Activated CD4-positive, alpha-beta T cell treated with anti-CD3 and anti-CD28 coated beads for 24 hours (primary cell): ENCODE data around the gene RAPGEF1.
"Not testable (repeated sequence)": the region's sequence is repeated elsewhere in the genome, so short reads cannot be mapped to it uniquely, and the experiment has no call there.

ENCODE experiments used
- DNase-seq, 2 donors: peaks; one replicate each; pipeline ENCODE4 v3.0.0-alpha.2; 2020; ENCODE audit warnings: low read depth in 2 of 2

The RAPGEF1 gene

GRCh38 chr9:131728546-131728910 lies 11.3 kb downstream of the RAPGEF1 start:
- DNase-seq, result no peak

GRCh38 chr9:131727795-131728545 lies 11.9 kb downstream of the RAPGEF1 start:
- no peak for DNase-seq

GRCh38 chr9:131727184-131727759 lies 12.6 kb downstream of the RAPGEF1 start:
- DNase-seq, result no peak

GRCh38 chr9:131724683-131725082 lies 15.2 kb downstream of the RAPGEF1 start:
- DNase-seq, result no peak

- DNase-seq, result no peak
Measured at GRCh38 chr9:131723632-131724031, 16.2 kb downstream of the RAPGEF1 start.

GRCh38 chr9:131722255-131722654 lies 17.6 kb downstream of the RAPGEF1 start:
- DNase-seq, result no peak

GRCh38 chr9:131721076-131721475 lies 18.8 kb downstream of the RAPGEF1 start:
- DNase-seq, result no peak

GRCh38 chr9:131720330-131720729 lies 19.5 kb downstream of the RAPGEF1 start:
- no peak for DNase-seq

- DNase-seq, result no peak
Measured at GRCh38 chr9:131719262-131719908, 20.5 kb downstream of the RAPGEF1 start.

- DNase-seq, result no peak
Measured at GRCh38 chr9:131717719-131718460, 22.0 kb downstream of the RAPGEF1 start.

GRCh38 chr9:131715906-131716305 lies 24.0 kb downstream of the RAPGEF1 start:
- no peak for DNase-seq

- DNase-seq, result no peak
Measured at GRCh38 chr9:131714821-131715220, 25.1 kb downstream of the RAPGEF1 start.

GRCh38 chr9:131714161-131714646 lies 25.7 kb downstream of the RAPGEF1 start:
- DNase-seq, result no peak

- DNase-seq, result no peak
Measured at GRCh38 chr9:131713016-131713415, 26.9 kb downstream of the RAPGEF1 start.

GRCh38 chr9:131712151-131712716 lies 27.6 kb downstream of the RAPGEF1 start:
- no peak for DNase-seq

- DNase-seq, result no peak
Measured at GRCh38 chr9:131709771-131710431, 30.0 kb downstream of the RAPGEF1 start.

- not testable (repeated sequence) for DNase-seq
Measured at GRCh38 chr9:131709010-131709770, 30.7 kb downstream of the RAPGEF1 start.

GRCh38 chr9:131708226-131709002 lies 31.5 kb downstream of the RAPGEF1 start:
- no peak for DNase-seq

GRCh38 chr9:131707733-131708157 lies 32.1 kb downstream of the RAPGEF1 start:
- DNase-seq, result no peak

GRCh38 chr9:131707050-131707449 lies 32.8 kb downstream of the RAPGEF1 start:
- DNase-seq, result no peak
